ENCODE data around the gene KLHL18.
A peak's percentile ranks its signal among the peaks of the same experiment; 100 is the strongest.
"Not testable (repeated sequence)": the region's sequence is repeated elsewhere in the genome, so short reads cannot be mapped to it uniquely, and the experiment has no call there.

KLHL18 gene

GRCh38 chr3:47282424-47283192 lies at the start of gene KLHL18, which contains the start of gene KIF9:
Gene KLHL18 (plus strand): TSS chr3:47282944. CDS start chr3:47282966, 22 bp downstream.
Gene KIF9 (minus strand): TSS chr3:47282799. CDS start chr3:47277374, 5,425 bp downstream.
- peak; percentile 86 to 97 for DNase-seq

- no peak for DNase-seq
Measured at GRCh38 chr3:47238017-47238416, 44.7 kb upstream of the KLHL18 start.

GRCh38 chr3:47239929-47240328 lies 42.8 kb upstream of the KLHL18 start:
- DNase-seq, result no peak

- no peak for DNase-seq
Measured at GRCh38 chr3:47243419-47244147, 39.2 kb upstream of the KLHL18 start.

- DNase-seq, result no peak
Measured at GRCh38 chr3:47244531-47245100, 38.1 kb upstream of the KLHL18 start.

- DNase-seq, result no peak
Measured at GRCh38 chr3:47245271-47245670, 37.5 kb upstream of the KLHL18 start.

GRCh38 chr3:47247131-47248064 lies 35.3 kb upstream of the KLHL18 start:
- DNase-seq, result no peak

- peak in 1 of 2 experiments; percentile 4 for DNase-seq
Measured at GRCh38 chr3:47250309-47251060, 32.3 kb upstream of the KLHL18 start.

GRCh38 chr3:47251085-47251484 lies 31.7 kb upstream of the KLHL18 start:
- DNase-seq, result not testable (repeated sequence)

GRCh38 chr3:47251689-47252088 lies 31.1 kb upstream of the KLHL18 start:
- DNase-seq, result no peak

- DNase-seq, result not testable (repeated sequence)
Measured at GRCh38 chr3:47256331-47256730, 26.4 kb upstream of the KLHL18 start.

GRCh38 chr3:47259114-47259513 lies 23.6 kb upstream of the KLHL18 start:
- no peak for DNase-seq

GRCh38 chr3:47260605-47261004 lies 22.1 kb upstream of the KLHL18 start:
- no peak for DNase-seq

GRCh38 chr3:47261301-47261700 lies 21.4 kb upstream of the KLHL18 start:
- no peak for DNase-seq

- no peak for DNase-seq
Measured at GRCh38 chr3:47265008-47265407, 17.7 kb upstream of the KLHL18 start.

- DNase-seq, result no peak
Measured at GRCh38 chr3:47265725-47266428, 16.9 kb upstream of the KLHL18 start.

- DNase-seq, result no peak
Measured at GRCh38 chr3:47266709-47267489, 15.8 kb upstream of the KLHL18 start.

GRCh38 chr3:47267490-47267824 lies 15.3 kb upstream of the KLHL18 start:
- DNase-seq, result no peak

- no peak for DNase-seq
Measured at GRCh38 chr3:47270526-47270925, 12.2 kb upstream of the KLHL18 start.

GRCh38 chr3:47273564-47273963 lies 9.2 kb upstream of the KLHL18 start:
- no peak for DNase-seq

- no peak for DNase-seq
Measured at GRCh38 chr3:47274652-47275051, 8.1 kb upstream of the KLHL18 start.
